HuH-7.5 (cell line): ENCODE measurements around the gene SUCLG2.

Experiments
- DNase-seq: peaks from one replicate; pipeline ENCODE4 v3.0.0; 2011; ENCODE audit warnings: low spot score

Gene SUCLG2

GRCh38 chr3:67384016-67384415 lies 270.4 kb downstream of the SUCLG2 start:
- DNase-seq, result no peak

GRCh38 chr3:67383379-67383778 lies 271.0 kb downstream of the SUCLG2 start:
- no peak for DNase-seq

- no peak for DNase-seq
Measured at GRCh38 chr3:67382536-67382935, 271.9 kb downstream of the SUCLG2 start.

- no peak for DNase-seq
Measured at GRCh38 chr3:67381667-67382272, 272.6 kb downstream of the SUCLG2 start.

- DNase-seq, result no peak
Measured at GRCh38 chr3:67380118-67380517, 274.3 kb downstream of the SUCLG2 start.

GRCh38 chr3:67377299-67377698 lies 277.1 kb downstream of the SUCLG2 start:
- DNase-seq, result no peak

GRCh38 chr3:67376416-67376815 lies 278.0 kb downstream of the SUCLG2 start:
- DNase-seq, result no peak

- DNase-seq, result no peak
Measured at GRCh38 chr3:67375976-67376375, 278.4 kb downstream of the SUCLG2 start.

- no peak for DNase-seq
Measured at GRCh38 chr3:67362686-67363085, 291.7 kb downstream of the SUCLG2 start.

- no peak for DNase-seq
Measured at GRCh38 chr3:67361770-67362169, 292.6 kb downstream of the SUCLG2 start.

- DNase-seq, result no peak
Measured at GRCh38 chr3:67361323-67361722, 293.1 kb downstream of the SUCLG2 start.

- DNase-seq, result no peak
Measured at GRCh38 chr3:67357610-67358458, 296.6 kb downstream of the SUCLG2 start.

GRCh38 chr3:67349551-67350174 lies 304.7 kb downstream of the SUCLG2 start:
- DNase-seq, result no peak

GRCh38 chr3:67346081-67346480 lies 308.3 kb downstream of the SUCLG2 start:
- DNase-seq, result no peak

GRCh38 chr3:67335813-67336212 lies 318.6 kb downstream of the SUCLG2 start:
- DNase-seq, result no peak

GRCh38 chr3:67334588-67334987 lies 319.8 kb downstream of the SUCLG2 start:
- DNase-seq, result no peak

GRCh38 chr3:67329358-67329757 lies 325.1 kb downstream of the SUCLG2 start:
- no peak for DNase-seq

- DNase-seq, result no peak
Measured at GRCh38 chr3:67327582-67327981, 326.8 kb downstream of the SUCLG2 start.

GRCh38 chr3:67325231-67325630 lies 329.2 kb downstream of the SUCLG2 start:
- DNase-seq, result no peak
